ENCODE measurements around the gene KIF7. TPM values are rescaled to one million over a fixed set of nuclear protein-coding genes. Genes with fewer than 3 reads are reported as not detected.

KIF7 gene
- 14.3 and 19.9 TPM in 2 replicates for total RNA-seq

GRCh38 chr15:89654847-89655805 lies at the start of gene KIF7:
Gene KIF7, minus strand, starts transcription at chr15:89655467. Its CDS starts 2,537 bp downstream, at chr15:89652930.

GRCh38 chr15:89690276-89691218 lies 35.3 kb upstream of the KIF7 start, which contains the start of the genes PEX11A and WDR93:
Gene PEX11A, minus strand, starts transcription at chr15:89690754. Its CDS starts 122 bp downstream, at chr15:89690632.
Gene WDR93, plus strand, starts transcription at chr15:89690811. Its CDS starts 10,936 bp downstream, at chr15:89701747.

GRCh38 chr15:89679212-89679611 lies 23.9 kb upstream of the KIF7 start, which contains the start of gene PLIN1:
Gene PLIN1, minus strand, starts transcription at chr15:89679367. Its CDS starts 1,878 bp downstream, at chr15:89677489.

Other genes starting within 250 kb of the KIF7 start
- 0.07 and 0.50 TPM in 2 replicates for gene RHCG, start 158.9 kb downstream of the KIF7 start, total RNA-seq
- gene TICRR, start 80.0 kb downstream of the KIF7 start, total RNA-seq = 1.7 and 2.7 TPM in 2 replicates
- 0.23 and 0.33 TPM in 2 replicates for gene PLIN1, start 23.9 kb upstream of the KIF7 start, total RNA-seq
- 7.5 and 10.6 TPM in 2 replicates for gene PEX11A, start 35.3 kb upstream of the KIF7 start, total RNA-seq
- gene WDR93, start 35.3 kb upstream of the KIF7 start, total RNA-seq = 0.07 TPM in 1 of 2 replicates, not detected in the other
- gene MESP1, start 95.8 kb upstream of the KIF7 start, total RNA-seq = 0.20 and 0.26 TPM in 2 replicates
- gene MESP2, start 120.9 kb upstream of the KIF7 start, total RNA-seq = 0.66 and 0.78 TPM in 2 replicates
- gene ANPEP, start 159.4 kb upstream of the KIF7 start, total RNA-seq = 90.6 and 222 TPM in 2 replicates
- 35.8 and 52.9 TPM in 2 replicates for gene AP3S2, start 238.5 kb upstream of the KIF7 start, total RNA-seq

Measured in smooth muscle cell of the pulmonary artery (primary cell).